ENCODE results near the gene GOLGA2. TPM values are rescaled to one million over a fixed set of nuclear protein-coding genes. Genes with fewer than 3 reads are reported as not detected.

Gene GOLGA2
- total RNA-seq (2014; rRNA removed): 73.2 and 76.5 TPM in 2 replicates
- polyA plus RNA-seq (2012): 60.5 TPM

GRCh38 chr9:128275198-128276007, at the start of gene GOLGA2:
TSS of gene GOLGA2 (minus strand) at chr9:128276007. CDS start at chr9:128275976, 31 bp downstream.
- peak; percentile 26 for DNase-seq (ENCODE audit: low read depth)

- DNase-seq (ENCODE audit: low read depth): no peak
Measured at GRCh38 chr9:128324401-128324800, 48.6 kb upstream of the GOLGA2 start.

- DNase-seq (ENCODE audit: low read depth): no peak
Measured at GRCh38 chr9:128323791-128324190, 48.0 kb upstream of the GOLGA2 start.

- peak; percentile 26 for DNase-seq (ENCODE audit: low read depth)
Measured at GRCh38 chr9:128323212-128323730, 47.5 kb upstream of the GOLGA2 start.

- peak; percentile 93 for DNase-seq (ENCODE audit: low read depth)
Measured at GRCh38 chr9:128322404-128323211, 46.8 kb upstream of the GOLGA2 start, which contains the start of the genes COQ4 and TRUB2. TSS of gene COQ4 (plus strand) at chr9:128322839. CDS start at chr9:128322859, 20 bp downstream. TSS of gene TRUB2 (minus strand) at chr9:128322447. CDS start at chr9:128322408, 39 bp downstream.

GRCh38 chr9:128321879-128322403, 46.1 kb upstream of the GOLGA2 start:
- no peak for DNase-seq (ENCODE audit: low read depth)

GRCh38 chr9:128321343-128321742, 45.5 kb upstream of the GOLGA2 start:
- no peak for DNase-seq (ENCODE audit: low read depth)

- no peak for DNase-seq (ENCODE audit: low read depth)
Measured at GRCh38 chr9:128317629-128318028, 41.8 kb upstream of the GOLGA2 start.

GRCh38 chr9:128316421-128316820, 40.6 kb upstream of the GOLGA2 start:
- DNase-seq (ENCODE audit: low read depth): no peak

GRCh38 chr9:128314697-128315096, 38.9 kb upstream of the GOLGA2 start:
- no peak for DNase-seq (ENCODE audit: low read depth)

GRCh38 chr9:128310461-128310860, 34.7 kb upstream of the GOLGA2 start:
- DNase-seq (ENCODE audit: low read depth): no peak

GRCh38 chr9:128309551-128309950, 33.7 kb upstream of the GOLGA2 start:
- DNase-seq (ENCODE audit: low read depth): no peak

- DNase-seq (ENCODE audit: low read depth): no peak
Measured at GRCh38 chr9:128304971-128305288, 29.1 kb upstream of the GOLGA2 start.

- DNase-seq (ENCODE audit: low read depth): no peak
Measured at GRCh38 chr9:128304136-128304970, 28.5 kb upstream of the GOLGA2 start.

GRCh38 chr9:128298535-128299482, 23.0 kb upstream of the GOLGA2 start:
- no peak for DNase-seq (ENCODE audit: low read depth)

GRCh38 chr9:128297221-128297773, 21.5 kb upstream of the GOLGA2 start:
- DNase-seq (ENCODE audit: low read depth): no peak

GRCh38 chr9:128296340-128297220, 20.8 kb upstream of the GOLGA2 start:
- DNase-seq (ENCODE audit: low read depth): no peak

- DNase-seq (ENCODE audit: low read depth): no peak
Measured at GRCh38 chr9:128294142-128294541, 18.3 kb upstream of the GOLGA2 start.

GRCh38 chr9:128293091-128293490, 17.3 kb upstream of the GOLGA2 start:
- DNase-seq (ENCODE audit: low read depth): no peak

All from LHCN-M2 (cell line).